GM12878 (cell line): ENCODE results near the gene ZNF771. TPM values are rescaled to one million over a fixed set of nuclear protein-coding genes. Genes with fewer than 3 reads are reported as not detected.

ENCODE experiments used
- ATAC-seq: fragments of 200-7000 bp; cut with Tn5 transposase; 3 replicates; pipeline ENCODE4 v1.9.1; 2020; ENCODE audit warnings: mild to moderate bottlenecking, moderate library complexity
- BruUV-seq: library from RNA; stranded (reverse); fragments of 400-500 nt; replicated peaks from 2 replicates; lab custom pipeline; 2021; lab: Mats Ljungman, UMichigan
- CTCF ChIA-PET: fragments of 300-600 bp; sonication (Branson Sonifier 250); formaldehyde crosslinking; extraction: SDS; loops from one replicate; lab custom pipeline; 2021; ENCODE audit warnings: inconsistent platforms; lab: Yijun Ruan, JAX
- POLR2A ChIA-PET: fragments of 350-600 bp; formaldehyde crosslinking; extraction: SDS; loops from one replicate; lab custom pipeline; 2021; ENCODE audit warnings: inconsistent platforms; lab: Charles Lee
- RAD21 ChIA-PET: fragments of 300-600 bp; sonication (Branson Sonifier 250); formaldehyde crosslinking; loops from one replicate; lab custom pipeline; 2023; ENCODE audit warnings: antibody characterized with exemption; ENCODE audit not compliant: unreplicated experiment; lab: Charles Lee
- SMC1A ChIA-PET: fragments of 300-600 bp; sonication (Branson Sonifier 250); formaldehyde crosslinking; loops from one replicate; lab custom pipeline; 2023; ENCODE audit not compliant: unreplicated experiment, uncharacterized antibody; lab: Charles Lee
- DNase-seq: peaks from one replicate; pipeline ENCODE4 v3.0.0-alpha.2; 2011; ENCODE audit warnings: low read depth, low spot score
- FAIRE-seq: peaks from 3 replicates; lab custom pipeline; 2011; peaks lifted over from hg19 to GRCh38; lab: Jason Lieb, UNC
- H2AFZ ChIP-seq: 2 replicates; pipeline ENCODE4 v1.6.0; 2011; ENCODE audit warnings: low read depth, low read length, control low read depth; ENCODE audit not compliant: control insufficient read depth
- H3K27ac ChIP-seq: 2 replicates; pipeline ENCODE4 v1.5.1; 2011; ENCODE audit warnings: control low read depth; ENCODE audit not compliant: control insufficient read depth, insufficient read depth
- H3K27me3 ChIP-seq, 2 experiments: replicated peaks in 1 of 2; 2 replicates each; pipeline versions ENCODE4 v1.6.0 to v1.6.1; 2011; ENCODE audit warnings: low read length in 1 of 2; ENCODE audit not compliant: control insufficient read depth in 2 of 2, insufficient read depth in 2 of 2
- H3K36me3 ChIP-seq, 2 experiments: 2 replicates each; pipeline ENCODE4 v1.5.1; 2011; ENCODE audit warnings: low read length in 1 of 2; ENCODE audit not compliant: control insufficient read depth in 2 of 2, insufficient read depth in 2 of 2
- H3K4me1 ChIP-seq: 2 replicates; pipeline ENCODE4 v1.6.1; 2011; ENCODE audit warnings: mild to moderate bottlenecking, low read length, moderate library complexity, mixed read lengths; ENCODE audit not compliant: control insufficient read depth, insufficient read depth
- H3K4me2 ChIP-seq: 2 replicates; pipeline ENCODE4 v1.6.0; 2011; ENCODE audit warnings: control low read depth; ENCODE audit not compliant: control insufficient read depth, insufficient read depth
- H3K4me3 ChIP-seq: fragments of 200-600 bp; sonication (generic); 2 replicates; pipeline ENCODE4 v1.5.1; 2016
- H3K79me2 ChIP-seq: 2 replicates; pipeline ENCODE4 v1.6.0; 2011; ENCODE audit warnings: low read length; ENCODE audit not compliant: control insufficient read depth, insufficient read depth
- H3K9ac ChIP-seq: 2 replicates; pipeline ENCODE4 v1.8.0; 2011; ENCODE audit warnings: low read length, control low read depth, mixed read lengths; ENCODE audit not compliant: control insufficient read depth, insufficient read depth
- H3K9me3 ChIP-seq: replicated peaks from 3 replicates; pipeline ENCODE4 v1.5.1; 2011; ENCODE audit warnings: mild to moderate bottlenecking, low read length; ENCODE audit not compliant: control insufficient read depth, insufficient read depth
- H4K20me1 ChIP-seq: 2 replicates; pipeline ENCODE4 v1.6.0; 2011; ENCODE audit not compliant: control insufficient read depth, insufficient read depth
- BACH1 ChIP-seq: fragments of 450-650 bp; IDR thresholded peaks from 2 replicates; pipeline ENCODE4 v1.6.1; 2017; ENCODE audit warnings: mild to moderate bottlenecking, borderline replicate concordance
- BMI1 ChIP-seq: fragments of 450-650 bp; IDR thresholded peaks from 2 replicates; pipeline ENCODE4 v1.6.1; 2016; ENCODE audit warnings: mild to moderate bottlenecking, moderate library complexity, borderline replicate concordance
- E4F1 ChIP-seq: fragments of 450-650 bp; IDR thresholded peaks from 2 replicates; pipeline ENCODE4 v1.6.1; 2018; ENCODE audit warnings: borderline replicate concordance, mild to moderate bottlenecking; ENCODE audit not compliant: partially characterized antibody
- FOS ChIP-seq: IDR thresholded peaks from 3 replicates; pipeline ENCODE4 v1.6.1; 2011; ENCODE audit warnings: borderline replicate concordance; ENCODE audit not compliant: insufficient read length; ENCODE audit errors: extremely low read depth
- SPI1 ChIP-seq: IDR thresholded peaks from 2 replicates; pipeline ENCODE4 v1.6.1; 2011; ENCODE audit warnings: low read depth, mild to moderate bottlenecking, low read length, moderate library complexity, borderline replicate concordance; ENCODE audit not compliant: insufficient read depth
- WRNIP1 ChIP-seq: IDR thresholded peaks from 2 replicates; pipeline ENCODE4 v1.6.1; 2011; ENCODE audit warnings: low read depth, low read length, improper control_type of control experiment, borderline replicate concordance
- ZNF622 ChIP-seq: fragments of 450-650 bp; IDR thresholded peaks from 2 replicates; pipeline ENCODE4 v1.6.1; 2017; ENCODE audit warnings: mild to moderate bottlenecking, inconsistent platforms
- WGBS: methylation state at CpG from one replicate; pipeline ENCODE4 v1.1.6; 2016; ENCODE audit warnings: low lambda C conversion rate; ENCODE audit not compliant: insufficient replicate concordance, insufficient coverage; ENCODE audit errors: missing lambda C conversion rate; 5-methylcytosine and 5-hydroxymethylcytosine counted together
- in situ Hi-C: fragments of 300-500 bp; cut with MboI; formaldehyde crosslinking; loops from 9 replicates; pipeline ENCODE4 v1.14.3; 2018; ENCODE audit warnings: mixed read lengths
- intact Hi-C: fragments of 100-400 bp; cut with micrococcal nuclease; formaldehyde crosslinking; loops from one replicate; pipeline ENCODE4 v1.14.2; 2022; ENCODE audit not compliant: unreplicated experiment
- polyA plus RNA-seq, 11 experiments: library from polyadenylated mRNA; depleted of rRNA in 4 of 11; unstranded in 6 of 11; stranded (reverse) in 5 of 11; fragments of >200 nt; fragmentation: Nextera tagmentation in 4 of 11; fragmentation: Illumina TruSeq in 1 of 11; extraction: Ambion mirVana in 4 of 11; extraction: Trizol in 1 of 11; gene quantifications; 1 replicate in 1 of 11; 2 replicates in 10 of 11; pipeline versions ENCODE4 v1.2.1 to v1.2.3, GENCODE V29; 2011 to 2016; ENCODE audit warnings: inconsistent platforms in 2 of 11, missing spikeins in 2 of 11, low read depth in 1 of 11
- total RNA-seq, 4 experiments: library from RNA; depleted of rRNA in 3 of 4; stranded (reverse); fragments of >200 nt in 3 of 4; fragmentation: Illumina TruSeq in 1 of 4; extraction: Trizol in 1 of 4; gene quantifications; 2 replicates each; pipeline versions ENCODE4 v1.2.1 to v1.2.3, GENCODE V29; 2013 to 2021
- TF ChIP-seq, protein P1 (sequence below): fragments of 450-650 bp; IDR thresholded peaks from 2 replicates; pipeline ENCODE4 v1.6.1; 2017; ENCODE audit warnings: mild to moderate bottlenecking, low read depth, inconsistent platforms; ENCODE audit not compliant: poor library complexity, severe bottlenecking
- TF ChIP-seq, protein P2 (sequence below): IDR thresholded peaks from 2 replicates; pipeline ENCODE4 v1.6.1; 2012; ENCODE audit warnings: low read length, inconsistent platforms

Gene ZNF771
- total and polyA plus RNA-seq, 10 of the 15 experiments (the other 5 are each of a cell fraction or from before 2014, with no cell fraction given), result 0.98 to 7.6 (median 3.7) TPM

- TF ChIP-seq, protein P1, sequence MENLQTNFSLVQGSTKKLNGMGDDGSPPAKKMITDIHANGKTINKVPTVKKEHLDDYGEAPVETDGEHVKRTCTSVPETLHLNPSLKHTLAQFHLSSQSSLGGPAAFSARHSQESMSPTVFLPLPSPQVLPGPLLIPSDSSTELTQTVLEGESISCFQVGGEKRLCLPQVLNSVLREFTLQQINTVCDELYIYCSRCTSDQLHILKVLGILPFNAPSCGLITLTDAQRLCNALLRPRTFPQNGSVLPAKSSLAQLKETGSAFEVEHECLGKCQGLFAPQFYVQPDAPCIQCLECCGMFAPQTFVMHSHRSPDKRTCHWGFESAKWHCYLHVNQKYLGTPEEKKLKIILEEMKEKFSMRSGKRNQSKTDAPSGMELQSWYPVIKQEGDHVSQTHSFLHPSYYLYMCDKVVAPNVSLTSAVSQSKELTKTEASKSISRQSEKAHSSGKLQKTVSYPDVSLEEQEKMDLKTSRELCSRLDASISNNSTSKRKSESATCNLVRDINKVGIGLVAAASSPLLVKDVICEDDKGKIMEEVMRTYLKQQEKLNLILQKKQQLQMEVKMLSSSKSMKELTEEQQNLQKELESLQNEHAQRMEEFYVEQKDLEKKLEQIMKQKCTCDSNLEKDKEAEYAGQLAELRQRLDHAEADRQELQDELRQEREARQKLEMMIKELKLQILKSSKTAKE, result peak; percentile 92
- TF ChIP-seq SPI1, result peak; percentile 81; the same call in 1 of the 2 replicates
Observed at GRCh38 chr16:30370456-30371247, 36.8 kb upstream of the ZNF771 start, which contains the start of gene TBC1D10B (continued).

DNA sequence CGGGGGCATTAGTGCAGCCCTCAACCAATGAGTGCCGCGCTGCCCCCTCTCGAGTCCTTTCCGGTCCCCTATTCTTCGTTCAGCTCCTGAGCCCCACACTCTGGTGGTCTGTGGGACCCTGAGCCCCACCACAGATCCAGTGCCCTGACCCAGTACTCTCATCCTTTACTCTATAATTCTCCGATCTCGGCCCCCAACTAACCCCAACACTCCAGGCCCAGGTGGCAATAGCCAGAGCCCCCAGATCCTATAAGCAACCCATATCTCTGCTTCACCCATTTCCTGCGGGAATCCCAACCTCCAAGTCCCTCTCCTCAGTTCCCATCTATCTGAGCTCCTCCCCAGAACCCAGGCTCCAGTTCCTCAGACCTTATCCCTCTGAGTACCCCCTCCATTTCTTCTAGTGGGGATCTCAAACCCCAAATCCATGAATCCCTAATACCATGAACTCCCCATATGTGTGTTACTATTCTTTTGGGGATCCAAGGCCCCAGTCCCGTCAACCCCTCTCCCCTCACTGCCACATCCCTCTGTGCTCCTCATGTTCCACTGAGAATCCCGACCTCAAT lies 36.1 kb upstream of the ZNF771 start:
- ATAC-seq (no peak), FAIRE-seq (no peak), DNase-seq (no peak)
- ChIA-PET POLR2A (interaction anchor here (0.6 to 2.5 kb wide), 23 partner anchors 11 to 926 kb away, joined by 3 to 37 read pairs (median 4); partner anchors contain the start of genes ALDOA, CD2BP2, CORO1A and DCTPP1), SMC1A (interaction anchor here (0.5 to 2.2 kb wide), 18 partner anchors 8 to 279 kb away, joined by 3 to 16 read pairs (median 5); partner anchors contain the start of genes SEPTIN1, TBX6 and ZNF48), CTCF (interaction anchor here (0.7 to 9.0 kb wide), 18 partner anchors 11 to 288 kb away, joined by 3 to 70 read pairs (median 6); partner anchors contain the start of genes CD2BP2, DCTPP1, SEPTIN1 and ZNF48), RAD21 (interaction anchor here (0.6 to 3.8 kb wide), 26 partner anchors 9 to 280 kb away, joined by 3 to 33 read pairs (median 6); partner anchors contain the start of genes CD2BP2, DCTPP1, SEPTIN1 and TBX6)
- Histone ChIP-seq H3K27me3 (no peaks in the 10 kb centered on the region), H3K27ac (peak overlapping the region; percentile 77), H3K4me3 (peak overlapping the region; percentile 67), H2AFZ (peak overlapping the region; percentile 68), H4K20me1 (peaks cover 12% of the 10 kb centered on the region), H3K9me3 (no peaks in the 10 kb centered on the region), H3K4me1 (peaks cover 16% of the 10 kb centered on the region), H3K9ac (peak overlapping the region; percentile 69), H3K4me2 (peak overlapping the region; percentile 94), H3K36me3 (no peaks in the 10 kb centered on the region), H3K79me2 (peaks cover 31% of the 10 kb centered on the region)
- TSS peak; percentile 89 for BruUV-seq
- in situ Hi-C loops, result no loop called here
- 13% methylated on average over 11 of the region's 11 CpGs for WGBS
- intact Hi-C loops, result loop anchor here (2.0 kb wide), 1 partner anchor 17 kb away; the partner anchor contains the start of gene CD2BP2
- no peak for TF ChIP-seq BMI1
- no peak for TF ChIP-seq ZNF622
- TF ChIP-seq E4F1, result no peak
- TF ChIP-seq BACH1, result peak; percentile 44; the same call in 1 of the 2 replicates
- TF ChIP-seq, protein P1, result no peak
- no peak for TF ChIP-seq WRNIP1
- TF ChIP-seq, protein P2, sequence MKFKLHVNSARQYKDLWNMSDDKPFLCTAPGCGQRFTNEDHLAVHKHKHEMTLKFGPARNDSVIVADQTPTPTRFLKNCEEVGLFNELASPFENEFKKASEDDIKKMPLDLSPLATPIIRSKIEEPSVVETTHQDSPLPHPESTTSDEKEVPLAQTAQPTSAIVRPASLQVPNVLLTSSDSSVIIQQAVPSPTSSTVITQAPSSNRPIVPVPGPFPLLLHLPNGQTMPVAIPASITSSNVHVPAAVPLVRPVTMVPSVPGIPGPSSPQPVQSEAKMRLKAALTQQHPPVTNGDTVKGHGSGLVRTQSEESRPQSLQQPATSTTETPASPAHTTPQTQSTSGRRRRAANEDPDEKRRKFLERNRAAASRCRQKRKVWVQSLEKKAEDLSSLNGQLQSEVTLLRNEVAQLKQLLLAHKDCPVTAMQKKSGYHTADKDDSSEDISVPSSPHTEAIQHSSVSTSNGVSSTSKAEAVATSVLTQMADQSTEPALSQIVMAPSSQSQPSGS, result no peak
- TF ChIP-seq FOS, result no peak
